Astrocyte (in vitro differentiated cells and primary cell): ENCODE measurements around the gene TGM2. TPM values are rescaled to one million over a fixed set of nuclear protein-coding genes. Genes with fewer than 3 reads are reported as not detected.

Experiments used
- DNase-seq: peaks from one replicate; pipeline ENCODE4 v3.0.0-alpha.2; 2010; ENCODE audit warnings: low read depth
- FAIRE-seq: peaks from 2 replicates; lab custom pipeline; 2011; peaks lifted over from hg19 to GRCh38; lab: Jason Lieb, UNC
- H2AFZ ChIP-seq: 2 replicates; pipeline ENCODE4 v1.6.0; 2012; ENCODE audit warnings: low read depth, low read length, inconsistent platforms
- H3K27ac ChIP-seq: 2 replicates; pipeline ENCODE4 v1.5.1; 2011; ENCODE audit warnings: low read depth, low read length, inconsistent platforms
- H3K27me3 ChIP-seq: 2 replicates; pipeline ENCODE4 v1.6.0; 2011; ENCODE audit warnings: low read length, inconsistent platforms; ENCODE audit not compliant: insufficient read depth
- H3K36me3 ChIP-seq: 2 replicates; pipeline ENCODE4 v1.5.1; 2011; ENCODE audit warnings: low read length, inconsistent platforms; ENCODE audit not compliant: insufficient read depth
- H3K4me1 ChIP-seq: 2 replicates; pipeline ENCODE4 v1.5.1; 2011; ENCODE audit warnings: low read length, inconsistent platforms; ENCODE audit not compliant: insufficient read depth
- H3K4me2 ChIP-seq: 2 replicates; pipeline ENCODE4 v1.6.0; 2012; ENCODE audit warnings: low read length, inconsistent platforms
- H3K4me3 ChIP-seq: 2 replicates; pipeline ENCODE4 v1.5.1; 2011; ENCODE audit warnings: low read depth, mild to moderate bottlenecking, low read length, inconsistent platforms; ENCODE audit not compliant: insufficient read depth
- H3K79me2 ChIP-seq: 2 replicates; pipeline ENCODE4 v1.6.0; 2012; ENCODE audit warnings: mild to moderate bottlenecking, low read length, inconsistent platforms; ENCODE audit not compliant: insufficient read depth
- H3K9ac ChIP-seq: 2 replicates; pipeline ENCODE4 v1.6.0; 2012; ENCODE audit warnings: mild to moderate bottlenecking, low read length, inconsistent platforms
- H3K9me3 ChIP-seq: 2 replicates; pipeline ENCODE4 v1.5.1; 2012; ENCODE audit warnings: low read depth, mild to moderate bottlenecking, low read length, inconsistent platforms; ENCODE audit not compliant: insufficient read depth
- H4K20me1 ChIP-seq: 2 replicates; pipeline ENCODE4 v1.6.0; 2012; ENCODE audit warnings: low read length, inconsistent platforms; ENCODE audit not compliant: insufficient read depth
- H3K27ac Mint-ChIP-seq: one replicate; pipeline ENCODE4 v1.8.0; 2021; ENCODE audit warnings: mild to moderate bottlenecking, mixed read lengths; ENCODE audit not compliant: unreplicated experiment
- H3K27me3 Mint-ChIP-seq: one replicate; pipeline ENCODE4 v1.8.0; 2021; ENCODE audit warnings: low read depth, mixed read lengths; ENCODE audit not compliant: unreplicated experiment
- H3K36me3 Mint-ChIP-seq: one replicate; pipeline ENCODE4 v1.8.0; 2021; ENCODE audit warnings: low read depth, mixed read lengths; ENCODE audit not compliant: unreplicated experiment
- H3K4me1 Mint-ChIP-seq: one replicate; pipeline ENCODE4 v1.8.0; 2021; ENCODE audit warnings: low read depth, mixed read lengths; ENCODE audit not compliant: unreplicated experiment
- H3K4me3 Mint-ChIP-seq: one replicate; pipeline ENCODE4 v1.8.0; 2021; ENCODE audit warnings: mild to moderate bottlenecking, moderate library complexity, mixed read lengths; ENCODE audit not compliant: unreplicated experiment
- H3K9me3 Mint-ChIP-seq: one replicate; pipeline ENCODE4 v1.8.0; 2021; ENCODE audit warnings: mild to moderate bottlenecking, mixed read lengths; ENCODE audit not compliant: unreplicated experiment
- EZH2 ChIP-seq: IDR thresholded peaks from 2 replicates; pipeline ENCODE4 v1.6.1; 2012; ENCODE audit warnings: mild to moderate bottlenecking, low read length, inconsistent platforms; ENCODE audit not compliant: insufficient read depth
- total RNA-seq: library from RNA; stranded (reverse); gene quantifications from 2 replicates; pipeline ENCODE4 v1.2.1, GENCODE V29; 2021
- TF ChIP-seq, protein P1 (sequence below): IDR thresholded peaks from 2 replicates; pipeline ENCODE4 v1.5.1; 2011; ENCODE audit warnings: low read depth, mild to moderate bottlenecking, inconsistent platforms, low read length, moderate library complexity; ENCODE audit not compliant: insufficient read depth

Gene TGM2
- total RNA-seq, 1 donor from 2014 or later: 98.9 TPM

DNA sequence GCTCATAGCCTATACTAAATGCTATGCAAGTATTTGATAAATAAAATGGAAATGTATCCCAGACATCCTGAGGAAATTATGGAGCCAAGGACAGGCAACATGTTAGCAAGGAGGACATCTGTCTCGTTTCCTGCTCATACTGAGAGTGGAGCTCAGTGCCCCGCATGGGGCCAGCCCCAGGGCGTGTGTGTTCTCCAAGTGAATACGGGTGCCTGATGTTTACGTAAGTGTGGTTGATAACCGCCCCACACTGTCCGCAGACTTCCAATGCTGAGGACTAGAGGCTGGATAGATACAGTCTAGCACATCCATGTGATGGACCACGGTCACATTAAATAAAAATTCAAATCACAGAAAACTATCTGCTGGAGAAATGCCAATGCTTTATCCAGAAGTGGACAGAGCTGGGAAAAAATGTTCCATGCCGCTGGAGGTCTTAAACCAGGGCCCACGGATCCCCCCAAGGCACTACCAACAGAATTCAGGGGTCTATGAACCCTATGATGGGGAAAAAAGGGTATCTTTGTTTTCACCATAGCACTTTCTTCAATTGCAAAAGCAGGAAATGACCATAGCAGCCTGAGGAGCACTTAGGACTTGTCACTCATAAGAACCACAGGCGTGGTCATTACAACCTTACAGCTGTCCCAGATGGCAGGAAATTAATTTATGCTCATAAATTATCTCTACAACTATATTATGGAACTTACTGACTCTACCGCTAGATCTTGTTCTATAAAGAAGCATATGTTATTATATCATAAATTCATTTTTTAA, 24.9 kb downstream of the TGM2 start:
- no peak overlapping the region for H3K27ac ChIP-seq
- Mint-ChIP-seq H3K27ac (no peak overlapping the region), H3K4me3 (no peak overlapping the region), H3K9me3 (peaks cover 5% of the 10 kb centered on the region), H3K4me1 (peaks cover 33% of the 10 kb centered on the region), H3K36me3 (peaks cover 11% of the 10 kb centered on the region), H3K27me3 (no peaks in the 10 kb centered on the region)
- no peaks in the 10 kb centered on the region for H3K9me3 ChIP-seq
- peaks cover 32% of the 10 kb centered on the region for H3K36me3 ChIP-seq
- H3K9ac ChIP-seq: no peak overlapping the region
- no peak overlapping the region for H3K4me2 ChIP-seq
- H4K20me1 ChIP-seq: no peaks in the 10 kb centered on the region
- H3K79me2 ChIP-seq: no peaks in the 10 kb centered on the region
- H3K4me3 ChIP-seq: no peak overlapping the region
- H2AFZ ChIP-seq: no peak overlapping the region
- no peaks in the 10 kb centered on the region for H3K27me3 ChIP-seq
- TF ChIP-seq, protein P1, sequence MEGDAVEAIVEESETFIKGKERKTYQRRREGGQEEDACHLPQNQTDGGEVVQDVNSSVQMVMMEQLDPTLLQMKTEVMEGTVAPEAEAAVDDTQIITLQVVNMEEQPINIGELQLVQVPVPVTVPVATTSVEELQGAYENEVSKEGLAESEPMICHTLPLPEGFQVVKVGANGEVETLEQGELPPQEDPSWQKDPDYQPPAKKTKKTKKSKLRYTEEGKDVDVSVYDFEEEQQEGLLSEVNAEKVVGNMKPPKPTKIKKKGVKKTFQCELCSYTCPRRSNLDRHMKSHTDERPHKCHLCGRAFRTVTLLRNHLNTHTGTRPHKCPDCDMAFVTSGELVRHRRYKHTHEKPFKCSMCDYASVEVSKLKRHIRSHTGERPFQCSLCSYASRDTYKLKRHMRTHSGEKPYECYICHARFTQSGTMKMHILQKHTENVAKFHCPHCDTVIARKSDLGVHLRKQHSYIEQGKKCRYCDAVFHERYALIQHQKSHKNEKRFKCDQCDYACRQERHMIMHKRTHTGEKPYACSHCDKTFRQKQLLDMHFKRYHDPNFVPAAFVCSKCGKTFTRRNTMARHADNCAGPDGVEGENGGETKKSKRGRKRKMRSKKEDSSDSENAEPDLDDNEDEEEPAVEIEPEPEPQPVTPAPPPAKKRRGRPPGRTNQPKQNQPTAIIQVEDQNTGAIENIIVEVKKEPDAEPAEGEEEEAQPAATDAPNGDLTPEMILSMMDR: no peak
- TF ChIP-seq EZH2: no peak
- peak; percentile 48 for DNase-seq
- H3K4me1 ChIP-seq: peaks cover 35% of the 10 kb centered on the region
- no peak for FAIRE-seq

DNA sequence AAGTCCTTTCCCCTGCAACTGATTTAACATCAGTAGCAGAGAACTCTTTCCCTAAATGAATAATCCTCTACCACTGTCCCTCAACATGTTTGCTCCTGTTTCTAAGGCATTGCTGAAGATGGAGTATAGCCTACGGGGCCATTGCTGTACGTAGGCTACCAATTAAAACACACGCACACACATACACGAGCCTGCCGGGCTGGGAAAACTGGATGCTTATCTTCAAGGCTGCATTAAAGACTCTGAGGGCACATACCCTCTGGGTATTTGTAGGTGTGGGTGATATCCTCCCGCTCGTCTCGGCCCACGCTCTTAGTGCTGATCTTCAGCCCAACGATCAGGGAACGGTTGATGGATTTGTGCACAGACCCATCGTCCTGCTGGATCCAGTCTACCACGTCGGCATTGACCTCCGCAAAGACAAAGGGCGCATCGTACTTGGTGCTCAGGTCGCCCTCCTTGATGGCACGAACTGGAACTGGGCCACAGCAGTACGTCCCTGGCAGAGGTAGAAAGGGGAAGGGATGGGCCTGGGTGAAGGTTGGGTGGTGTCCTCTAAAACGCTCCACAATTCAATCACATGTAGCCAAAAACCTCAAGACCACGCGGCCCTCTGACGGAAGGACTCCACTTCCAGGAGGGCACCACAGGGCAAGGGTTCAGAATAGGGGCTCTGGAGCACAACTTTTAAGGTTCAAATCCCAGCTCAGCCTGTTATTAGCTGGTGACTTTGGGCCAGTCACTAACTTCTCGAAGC, 25.7 kb downstream of the TGM2 start:
- Histone ChIP-seq H3K9ac (no peak overlapping the region), H3K79me2 (no peaks in the 10 kb centered on the region), H3K27me3 (no peaks in the 10 kb centered on the region), H4K20me1 (no peaks in the 10 kb centered on the region), H3K9me3 (no peaks in the 10 kb centered on the region), H3K4me3 (no peak overlapping the region), H3K4me1 (peaks cover 36% of the 10 kb centered on the region), H3K27ac (no peak overlapping the region), H3K4me2 (no peak overlapping the region), H2AFZ (no peak overlapping the region), H3K36me3 (peaks cover 32% of the 10 kb centered on the region)
- peaks cover 5% of the 10 kb centered on the region for H3K9me3 Mint-ChIP-seq
- no peak overlapping the region for H3K4me3 Mint-ChIP-seq
- no peaks in the 10 kb centered on the region for H3K27me3 Mint-ChIP-seq
- DNase-seq (no peak), FAIRE-seq (no peak)
- H3K27ac Mint-ChIP-seq: no peak overlapping the region
- H3K4me1 Mint-ChIP-seq: peaks cover 35% of the 10 kb centered on the region
- TF ChIP-seq, protein P1: no peak
- no peak for TF ChIP-seq EZH2
- H3K36me3 Mint-ChIP-seq: peaks cover 11% of the 10 kb centered on the region
